Upper lobe of left lung (tissue), 4 donors: ENCODE results near the gene ERV3-1.
"Not testable (repeated sequence)": the region's sequence is repeated elsewhere in the genome, so short reads cannot be mapped to it uniquely, and the experiment has no call there.

Experiments
- CTCF ChIP-seq, 6 experiments: fragments of 450-650 bp in 4 of 6; fragments of 200-600 bp in 2 of 6; sonication (generic) in 2 of 6; IDR thresholded peaks; one replicate each; pipeline ENCODE4 v1.5.1; 2016 to 2019; ENCODE audit warnings: antibody characterized with exemption in 6 of 6
- EP300 ChIP-seq, 4 donors: sonication (generic); formaldehyde crosslinking; IDR thresholded peaks; one replicate each; pipeline ENCODE4 v1.5.1; 2017; ENCODE audit warnings: antibody characterized with exemption in 4 of 4, control low read depth in 2 of 4
- POLR2A ChIP-seq, 4 donors: fragments of 450-650 bp; IDR thresholded peaks; one replicate each; pipeline ENCODE4 v1.5.1; 2016 to 2017; ENCODE audit warnings: antibody characterized with exemption in 4 of 4, mild to moderate bottlenecking in 2 of 4

- TF ChIP-seq EP300, CTCF, POLR2A (IDR thresholded peaks at IDR 0.05): not testable (repeated sequence)
Observed at GRCh38 chr7:65034120-65034782, 27.8 kb upstream of the ERV3-1 start.
